ENCODE data around the gene TMEM150A.
A peak's percentile ranks its signal among the peaks of the same experiment; 100 is the strongest.
"Not testable (repeated sequence)": the region's sequence is repeated elsewhere in the genome, so short reads cannot be mapped to it uniquely, and the experiment has no call there.

Gene TMEM150A, protein sequence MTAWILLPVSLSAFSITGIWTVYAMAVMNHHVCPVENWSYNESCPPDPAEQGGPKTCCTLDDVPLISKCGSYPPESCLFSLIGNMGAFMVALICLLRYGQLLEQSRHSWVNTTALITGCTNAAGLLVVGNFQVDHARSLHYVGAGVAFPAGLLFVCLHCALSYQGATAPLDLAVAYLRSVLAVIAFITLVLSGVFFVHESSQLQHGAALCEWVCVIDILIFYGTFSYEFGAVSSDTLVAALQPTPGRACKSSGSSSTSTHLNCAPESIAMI

DNA sequence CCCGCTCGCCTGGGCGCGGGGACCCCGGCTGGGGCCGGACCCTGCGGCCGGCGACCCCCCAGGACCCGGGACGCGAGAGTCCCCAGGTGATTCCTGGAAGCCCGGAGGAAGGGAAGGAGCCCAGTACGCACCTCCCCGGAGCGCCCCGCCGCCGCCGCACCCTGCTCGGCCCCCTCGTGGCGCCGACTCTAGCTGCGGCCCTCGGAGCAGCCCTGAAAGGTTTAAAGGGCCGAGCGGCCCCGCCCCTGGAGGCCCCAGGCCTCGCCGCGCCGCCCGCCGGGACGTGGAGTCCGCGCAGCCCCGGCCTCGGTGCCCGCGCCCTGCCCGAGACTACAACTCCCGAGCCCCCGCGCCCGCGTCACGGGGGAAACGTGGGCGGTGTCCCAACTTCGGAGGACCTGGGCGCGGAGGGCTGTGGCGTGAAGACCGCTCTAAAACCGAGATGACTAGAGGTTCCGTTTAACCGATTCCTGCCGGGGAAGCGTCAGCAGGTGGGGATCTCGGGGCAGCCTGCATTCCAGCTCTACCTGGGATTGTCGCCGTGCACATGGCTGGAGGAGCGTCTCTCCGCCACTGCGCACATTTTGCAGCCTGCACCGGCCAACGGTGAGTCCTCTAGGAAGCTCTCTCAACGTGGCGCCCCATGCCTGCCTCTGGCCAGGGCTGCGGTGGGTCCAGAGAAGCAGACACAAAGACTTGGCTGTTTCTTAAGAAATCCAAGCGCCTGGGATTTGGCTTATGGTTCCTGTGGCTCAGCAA, at the start of gene TMEM150A:
Gene TMEM150A, minus strand, starts transcription at position 223 of the 759 bp plus-strand sequence. CDS start 750 bp downstream, outside the sequence.
- peak; percentile 82 for DNase-seq

DNA sequence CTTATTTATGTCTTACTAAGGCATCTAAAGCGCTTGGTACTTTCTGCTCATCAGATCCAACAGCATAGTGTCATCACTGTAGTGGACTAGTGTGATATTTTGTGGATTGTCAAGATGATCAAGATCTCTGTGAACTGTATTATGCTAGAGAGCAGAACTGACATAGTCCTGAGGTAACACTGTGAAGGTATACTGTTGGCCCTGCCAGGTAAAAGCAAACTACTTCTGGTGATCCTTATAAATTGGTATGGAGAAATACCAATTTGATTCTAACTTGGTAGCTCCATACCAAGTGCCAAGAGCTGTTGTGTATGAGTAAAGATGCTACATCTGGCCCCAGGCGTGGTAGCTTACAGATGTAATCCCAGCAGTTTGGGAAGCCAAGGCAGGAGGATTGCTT, 49.6 kb upstream of the TMEM150A start:
- no peak for DNase-seq

DNA sequence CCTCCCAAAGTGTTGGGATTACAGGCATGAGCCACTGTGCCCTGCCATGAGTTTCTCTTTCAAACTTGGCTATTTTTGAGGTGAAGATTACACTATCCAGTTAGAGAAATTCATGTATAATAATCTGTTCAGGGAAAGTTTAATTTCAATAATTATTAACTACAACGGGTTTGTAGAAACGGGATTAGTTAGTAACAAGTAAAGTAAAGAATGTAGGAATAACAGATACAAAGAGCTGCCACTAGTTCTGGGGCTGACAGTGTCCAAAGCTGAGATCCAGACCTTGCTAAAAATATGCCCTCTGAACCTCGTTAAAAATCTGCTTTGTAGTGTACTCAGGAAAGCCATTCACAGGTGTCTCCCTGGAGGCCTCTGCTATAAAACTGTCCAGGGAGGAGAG, 48.6 kb upstream of the TMEM150A start:
- no peak for DNase-seq

DNA sequence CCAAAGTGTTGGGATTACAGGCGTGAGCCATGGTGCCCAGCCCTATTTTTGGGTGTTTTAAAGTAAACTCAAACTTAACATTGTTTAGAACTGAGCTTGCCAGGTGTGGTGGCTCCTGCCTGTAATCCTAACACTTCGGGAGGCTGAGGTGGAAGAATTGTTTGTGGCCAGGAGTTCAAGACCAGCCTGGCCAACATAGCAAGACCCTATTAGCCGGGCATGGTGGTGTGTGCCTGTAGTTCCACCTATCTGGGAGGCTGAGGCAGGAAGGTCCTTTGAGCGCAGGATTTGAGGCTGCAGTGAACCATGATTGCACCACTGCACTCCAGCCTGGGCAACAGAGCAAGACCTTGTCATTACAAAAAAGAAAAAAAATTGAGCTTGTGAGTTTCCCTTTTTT, 48.0 kb upstream of the TMEM150A start:
- DNase-seq = no peak

DNA sequence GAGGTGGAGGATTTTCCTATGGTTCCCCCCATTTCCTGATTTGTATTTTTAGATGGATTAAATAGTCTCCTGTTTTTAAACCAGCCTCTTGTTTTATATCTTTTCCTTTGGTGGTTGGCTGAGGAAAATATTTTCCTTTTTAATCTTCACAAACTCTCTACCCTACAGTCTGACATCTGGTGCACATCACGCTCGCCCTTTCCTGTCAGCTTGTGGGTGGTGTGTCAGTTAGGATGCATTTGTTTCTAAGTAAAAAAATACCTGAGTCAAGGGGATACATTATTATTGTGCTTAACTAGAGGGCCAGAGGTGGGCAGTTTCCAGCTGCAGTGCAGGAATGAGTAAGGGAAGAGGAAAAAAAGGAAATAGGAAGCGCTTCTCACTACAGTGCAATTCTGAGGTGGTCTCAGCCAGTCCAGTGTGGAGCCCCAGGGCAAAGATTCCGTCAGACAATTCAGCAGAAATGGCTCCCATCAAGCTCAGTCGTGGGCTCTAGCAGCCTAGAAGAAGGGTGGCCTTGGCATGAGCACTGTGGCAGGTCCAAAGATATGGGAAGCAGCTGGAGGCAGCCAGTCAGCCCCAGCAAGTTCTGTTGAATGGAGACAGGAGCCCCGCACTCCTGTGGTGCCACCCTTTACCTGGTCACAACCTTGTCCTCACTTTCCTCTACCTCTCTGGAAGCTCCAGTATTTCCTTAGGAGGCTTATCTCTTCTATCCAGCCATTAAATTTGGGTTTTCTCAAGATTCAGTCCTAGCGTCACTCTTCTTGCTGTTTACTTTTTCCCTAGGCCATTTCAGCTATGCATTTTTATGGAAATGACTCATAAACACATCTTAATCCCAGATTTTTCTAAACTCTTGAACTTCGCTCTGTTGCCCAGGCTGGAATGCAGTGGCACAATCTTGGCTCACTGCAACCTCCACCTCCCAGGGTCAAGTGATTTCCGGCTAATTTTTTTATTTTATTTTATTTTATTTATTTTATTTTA, 47.0 kb upstream of the TMEM150A start:
- DNase-seq = no peak

DNA sequence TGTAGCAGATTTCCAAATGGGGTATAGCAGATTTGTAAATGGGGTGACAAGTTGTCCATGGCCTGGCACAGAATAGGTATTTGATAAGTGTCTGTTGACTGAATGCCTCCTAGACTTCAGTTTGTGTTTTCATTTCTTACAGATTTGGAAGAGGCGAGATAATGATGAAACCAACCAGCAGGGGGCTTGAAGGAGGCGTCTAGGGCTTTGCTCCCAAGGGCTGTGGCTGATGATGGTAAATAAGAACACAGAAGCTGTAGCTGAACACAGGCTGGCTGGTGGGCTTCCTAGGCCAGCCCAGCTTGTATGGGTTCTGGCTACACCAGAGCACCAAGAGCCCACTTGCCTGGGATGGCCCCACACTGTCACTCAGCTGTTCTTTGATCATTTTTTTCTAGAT, 46.1 kb upstream of the TMEM150A start:
- DNase-seq = no peak

DNA sequence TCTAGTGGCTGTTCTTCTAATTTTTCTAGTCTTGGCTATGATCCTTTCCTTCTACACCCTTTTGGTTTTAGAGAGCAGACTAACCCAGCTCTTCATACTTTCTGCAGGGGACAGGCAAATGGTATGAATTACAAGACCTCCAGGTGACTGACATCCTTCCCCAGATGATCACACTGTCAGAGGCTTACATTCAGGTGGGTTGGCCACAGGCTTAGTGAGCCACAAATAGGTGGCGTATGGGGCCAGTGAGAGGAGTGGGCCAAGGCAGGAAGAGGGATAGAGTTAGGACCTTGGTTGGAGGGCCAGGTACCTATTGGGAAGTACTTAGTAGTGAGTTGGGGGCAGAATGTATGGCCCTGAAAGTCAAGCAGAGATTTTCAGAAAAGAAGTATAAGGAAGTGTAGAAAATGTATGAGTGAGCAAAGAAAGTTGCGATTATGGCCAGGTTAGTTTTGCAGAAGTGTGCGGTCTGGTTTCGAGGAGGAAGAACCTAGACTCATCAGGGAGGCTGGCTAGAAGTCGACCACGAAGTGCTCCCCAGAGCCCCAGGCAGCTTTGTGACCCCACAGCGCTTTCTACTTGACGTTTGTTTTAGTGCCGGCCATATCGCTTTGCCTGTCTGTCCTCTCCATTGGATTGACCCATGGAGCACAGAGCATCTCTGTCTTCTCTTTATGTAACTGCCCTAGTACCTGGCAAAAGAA, 45.5 kb upstream of the TMEM150A start:
- DNase-seq = no peak

DNA sequence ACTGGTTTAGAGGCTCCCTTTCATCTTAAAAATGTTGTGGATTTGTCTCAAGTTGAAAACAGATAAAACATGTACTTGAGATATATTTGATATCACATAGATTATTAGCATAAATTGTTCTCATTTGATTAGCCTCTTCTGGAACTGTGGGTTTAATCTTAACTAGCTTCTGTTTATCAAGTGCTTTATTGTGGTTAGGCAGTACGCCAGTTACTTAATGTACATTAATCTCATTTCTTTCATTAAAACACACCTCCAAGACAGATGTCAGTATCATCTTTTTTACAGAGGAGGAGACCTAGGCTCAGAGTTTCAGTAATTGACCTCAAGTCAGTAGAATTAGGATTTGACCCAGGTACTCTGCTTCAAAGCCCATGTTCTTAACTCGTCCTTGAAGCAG, 43.7 kb upstream of the TMEM150A start:
- no peak for DNase-seq

DNA sequence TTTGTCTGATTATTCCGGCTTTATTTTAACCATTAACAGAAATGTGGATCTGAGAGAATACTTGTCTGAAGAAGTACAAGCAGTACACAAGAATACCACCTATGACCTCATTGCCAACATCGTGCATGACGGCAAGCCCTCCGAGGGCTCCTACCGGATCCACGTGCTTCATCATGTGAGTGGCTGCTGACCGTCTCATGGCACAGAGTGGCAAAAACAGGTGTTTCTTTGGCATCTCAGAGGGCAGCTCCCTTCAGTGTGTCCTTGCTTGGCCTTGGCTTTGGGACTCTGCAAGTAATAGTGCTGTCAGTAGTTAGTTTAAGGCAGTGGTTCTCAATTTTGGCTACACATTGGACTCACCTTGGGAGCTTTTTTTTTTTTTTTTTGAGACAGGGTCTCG, 42.4 kb upstream of the TMEM150A start:
- DNase-seq = no peak

DNA sequence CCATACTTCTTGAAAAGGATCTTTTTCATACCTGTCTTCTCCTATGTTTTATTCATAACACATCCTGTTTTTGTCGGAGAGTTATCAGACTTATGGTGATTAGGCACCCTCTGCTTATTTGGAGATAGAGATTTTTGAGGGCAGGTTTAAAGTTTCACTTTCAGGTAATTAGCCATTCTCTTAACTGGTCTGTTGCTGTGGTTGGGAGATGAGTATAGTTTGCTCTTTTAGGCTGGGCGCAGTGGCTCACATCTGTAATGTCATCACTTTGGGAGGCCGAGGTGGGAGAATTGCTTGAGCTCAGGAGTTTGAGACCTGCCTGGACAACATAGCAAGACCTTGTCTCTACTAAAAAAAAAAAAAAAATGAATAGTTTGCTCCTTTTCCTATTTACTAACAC, 40.2 kb upstream of the TMEM150A start:
- no peak for DNase-seq

DNA sequence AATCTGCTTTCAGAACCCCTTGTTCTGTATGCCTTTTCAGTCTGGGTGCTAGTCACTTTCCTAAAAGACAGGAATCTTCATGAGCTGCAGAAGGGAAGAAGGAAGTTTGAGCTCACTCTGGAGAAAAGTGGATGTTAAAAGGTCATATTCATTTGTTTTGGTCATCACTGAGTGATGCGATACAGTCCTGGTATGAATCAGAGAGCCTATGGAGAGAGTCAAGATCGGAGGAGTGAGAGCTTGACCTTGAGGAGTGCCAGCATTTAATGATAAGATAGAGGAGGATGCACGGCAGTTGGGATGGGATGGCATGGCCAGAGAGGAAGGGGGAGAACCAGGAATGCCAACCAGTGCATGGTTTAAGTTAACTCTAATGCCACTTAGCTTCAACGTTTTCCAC, 33.1 kb upstream of the TMEM150A start:
- no peak for DNase-seq

DNA sequence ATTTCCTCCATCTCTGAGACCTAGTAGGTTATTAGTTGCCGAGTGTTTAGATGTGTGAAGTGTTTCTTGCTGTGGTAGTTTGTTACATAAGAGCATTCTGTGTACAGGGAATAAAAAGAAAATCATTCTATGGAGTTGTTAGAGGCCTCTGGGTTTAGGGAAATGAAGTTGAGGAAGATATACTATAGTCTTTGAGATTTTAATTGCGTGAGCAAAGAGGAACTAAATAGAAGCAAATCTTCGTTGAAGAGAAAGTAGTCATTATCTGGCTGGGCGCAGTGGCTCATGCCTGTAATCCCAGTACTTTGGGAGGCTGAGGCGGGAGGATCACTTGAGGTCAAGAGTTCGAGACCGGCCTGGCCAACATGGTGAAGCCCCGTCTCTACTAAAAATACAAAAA, 32.5 kb upstream of the TMEM150A start:
- DNase-seq = no peak

DNA sequence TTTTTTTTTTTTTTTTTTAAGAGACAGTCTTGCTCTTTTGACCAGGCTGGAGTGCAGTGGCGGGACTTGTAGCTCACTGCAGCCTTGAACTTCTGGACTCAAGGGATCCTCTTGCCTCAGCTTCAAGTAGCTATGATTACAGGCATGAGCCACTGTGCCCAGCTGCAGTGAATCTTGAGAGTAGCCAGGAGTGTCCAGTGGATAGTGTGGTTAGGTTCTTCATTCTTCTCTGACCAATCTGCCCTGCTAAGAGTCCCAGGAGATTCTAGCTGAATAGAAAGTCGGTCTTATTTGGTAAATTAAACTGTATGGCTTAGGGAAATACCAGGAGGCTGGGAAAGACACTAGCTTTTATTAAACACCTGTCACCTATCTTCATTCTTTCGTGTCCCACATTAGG, 28.8 kb upstream of the TMEM150A start:
- no peak for DNase-seq

DNA sequence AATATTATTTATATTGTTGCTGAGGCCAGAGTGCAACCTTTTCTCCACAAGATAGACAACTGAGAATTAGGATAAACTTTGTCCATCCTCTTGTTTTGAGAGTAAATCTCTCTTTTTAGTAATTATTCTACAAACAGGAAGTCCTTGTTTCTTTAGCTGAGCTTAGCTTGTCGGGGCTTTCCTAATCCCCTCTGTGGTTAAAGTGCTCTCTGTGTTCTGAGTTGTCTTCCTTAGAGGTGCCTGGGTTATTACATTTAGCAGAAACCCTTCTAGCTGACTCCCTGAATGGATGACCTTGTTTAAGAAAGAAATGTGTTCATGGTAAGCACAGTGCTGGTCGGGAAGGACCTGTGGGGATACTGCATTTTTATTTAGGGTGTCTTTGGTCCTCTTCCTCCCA, 26.2 kb upstream of the TMEM150A start:
- no peak for DNase-seq

DNA sequence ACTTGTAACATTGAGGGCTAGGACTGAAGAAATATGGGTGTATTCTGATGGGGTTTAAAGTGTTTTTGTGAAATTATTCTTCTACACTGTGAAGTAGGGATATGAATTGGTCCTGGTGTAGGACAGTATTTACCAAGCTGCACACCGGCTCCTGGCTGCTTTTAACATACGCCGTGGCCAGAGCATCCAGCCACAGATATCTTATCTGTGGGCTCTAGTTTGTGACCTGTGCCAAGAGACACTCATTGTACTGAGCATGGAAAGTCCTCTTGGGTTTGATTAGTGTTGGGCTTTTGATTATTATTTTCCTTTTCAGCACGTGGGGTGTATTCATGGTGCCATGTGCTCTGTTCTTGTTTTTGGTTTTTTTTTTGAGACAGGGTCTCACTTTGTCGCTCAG, 21.5 kb upstream of the TMEM150A start:
- DNase-seq = no peak

DNA sequence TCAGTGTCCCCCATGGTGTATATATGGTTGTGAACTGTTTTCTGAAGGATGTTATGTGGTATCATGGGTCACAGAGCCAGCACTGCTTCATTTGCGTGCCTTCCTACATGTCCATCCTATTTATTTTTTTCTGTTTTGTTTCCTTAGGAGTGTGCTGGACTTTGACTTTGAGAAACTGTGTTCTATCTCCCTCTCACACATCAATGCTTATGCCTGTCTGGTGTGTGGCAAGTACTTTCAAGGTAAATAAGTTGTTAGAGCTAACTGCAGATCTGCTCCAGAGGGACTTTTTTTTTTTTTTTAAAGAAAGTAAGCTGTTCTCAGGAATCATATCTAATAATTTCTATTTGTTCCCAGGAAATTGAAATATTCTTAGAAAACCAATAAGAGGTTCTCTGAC, 18.8 kb upstream of the TMEM150A start:
- DNase-seq = no peak

DNA sequence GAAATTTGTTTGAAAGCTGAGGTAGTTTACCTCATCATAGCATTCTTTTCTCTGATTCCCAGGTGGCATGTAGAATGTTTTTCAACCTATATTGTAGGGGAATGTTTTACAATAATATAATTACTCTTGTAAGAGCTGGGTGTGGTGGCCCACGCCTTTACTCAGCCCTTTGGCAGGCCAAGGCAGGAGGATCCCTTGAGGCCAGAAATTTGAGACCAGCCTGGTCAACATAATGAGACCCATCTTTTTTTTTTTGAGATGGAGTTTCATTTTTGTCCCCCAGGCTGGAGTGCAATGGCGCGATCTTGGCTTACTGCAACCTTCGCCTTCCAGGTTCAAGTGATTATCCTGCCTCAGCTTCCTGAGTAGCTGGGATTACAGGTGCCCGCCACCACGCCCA, 17.1 kb upstream of the TMEM150A start:
- no peak for DNase-seq

DNA sequence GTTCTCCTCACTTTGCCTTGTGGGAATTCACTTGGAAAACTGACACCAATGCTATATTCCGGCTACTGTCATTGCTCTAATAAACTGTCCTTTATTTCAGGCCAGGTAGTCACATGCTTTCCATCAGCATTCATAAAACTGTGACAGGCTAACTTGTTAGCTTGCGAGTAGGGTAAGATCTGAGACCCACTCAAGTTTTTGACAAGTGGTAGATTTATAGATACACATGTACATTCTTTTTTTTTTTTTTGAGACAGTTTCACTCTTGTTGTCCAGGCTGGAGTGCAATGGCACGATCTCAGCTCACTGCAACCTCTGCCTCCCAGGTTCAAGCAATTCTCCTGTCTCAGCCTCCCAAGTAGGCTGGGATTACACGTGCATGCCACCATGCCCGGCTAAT, 15.2 kb upstream of the TMEM150A start:
- not testable (repeated sequence) for DNase-seq

DNA sequence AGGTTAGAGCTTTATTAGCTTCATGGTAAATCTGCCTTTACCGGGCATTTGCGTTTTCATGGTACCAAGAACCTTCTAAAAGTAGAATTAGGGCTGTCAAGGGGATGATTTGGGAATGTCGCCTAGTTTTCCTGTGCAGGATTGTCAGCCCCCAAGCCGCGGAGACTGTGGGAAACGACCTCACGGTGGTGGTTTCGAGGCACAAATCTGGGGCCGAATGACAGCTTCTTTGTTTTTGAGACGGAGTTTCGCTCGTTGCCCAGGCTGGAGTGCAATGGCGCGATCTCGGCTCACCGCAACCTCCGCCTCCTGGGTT, 12.9 kb upstream of the TMEM150A start:
- no peak for DNase-seq

DNA sequence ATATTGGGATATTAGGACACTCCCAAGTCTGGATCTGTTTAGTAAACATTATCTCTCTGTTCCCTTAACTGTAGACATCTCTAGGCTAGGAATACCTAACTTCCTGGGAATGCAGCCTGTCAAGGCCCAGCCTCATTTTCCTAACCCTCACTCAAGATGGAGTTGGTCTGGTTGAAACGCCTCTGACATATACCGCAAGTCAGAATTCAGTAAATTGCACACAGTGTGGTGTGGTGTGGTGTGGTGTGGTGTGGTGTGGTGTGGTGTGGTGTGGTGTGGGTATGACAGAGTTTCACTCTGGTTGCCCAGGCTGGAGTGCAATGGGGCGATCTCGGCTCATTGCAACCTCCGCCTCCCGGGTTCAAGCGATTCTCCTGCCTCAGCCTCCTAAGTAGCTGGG, 12.3 kb upstream of the TMEM150A start:
- DNase-seq = not testable (repeated sequence)

DNA sequence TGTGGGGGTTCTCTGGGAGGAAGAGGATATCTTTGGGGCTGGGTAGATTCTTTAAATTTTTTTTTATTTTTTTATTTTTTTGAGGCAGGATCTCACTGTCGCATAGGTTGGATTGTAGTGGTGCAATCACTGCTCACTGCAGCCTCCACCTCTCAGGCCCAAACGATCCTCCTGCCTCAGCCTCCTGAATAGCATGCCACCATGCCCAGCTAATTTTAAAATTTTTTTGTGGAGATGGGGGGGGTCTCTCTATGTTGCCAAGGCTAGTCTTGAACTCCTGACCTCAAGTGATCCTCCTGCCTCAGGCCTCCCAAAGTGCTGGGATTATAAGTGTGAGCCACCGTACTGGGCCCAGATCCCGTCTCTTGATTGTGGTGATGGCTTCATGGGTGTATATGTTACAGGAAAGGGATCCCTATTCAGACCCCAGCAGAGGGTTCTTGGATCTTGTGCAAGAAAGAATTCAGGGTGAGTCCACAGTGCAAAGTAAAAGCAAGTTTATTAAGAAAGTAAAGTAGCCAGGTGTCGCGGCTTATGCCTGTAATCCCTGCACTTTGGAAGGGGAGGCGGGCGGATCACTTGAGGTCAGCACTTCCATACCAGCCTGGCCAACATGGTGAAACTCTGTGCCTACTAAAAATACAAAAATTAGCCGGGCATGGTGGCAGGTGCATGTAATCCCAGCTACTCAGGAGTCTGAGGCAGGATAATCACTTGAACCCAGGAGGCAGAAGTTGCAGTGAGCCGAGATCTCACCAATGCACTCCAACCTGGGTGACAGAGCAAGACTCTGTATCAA, 11.4 kb upstream of the TMEM150A start:
- DNase-seq = no peak

Measured in activated CD4-positive, CD25-positive, alpha-beta regulatory T cell treated with anti-CD3 and anti-CD28 coated beads, Interleukin-2, amount 50 U/mL, for 72 hours (primary cell).